Suprapubic skin (tissue), 4 donors: ENCODE results near the gene KCNH1. TPM values are rescaled to one million over a fixed set of nuclear protein-coding genes. Genes with fewer than 3 reads are reported as not detected.

Experiments
- DNase-seq, 2 donors: peaks; one replicate each; pipeline ENCODE4 v3.0.0-alpha.2; 2019; ENCODE audit warnings: low spot score in 2 of 2
- H3K27ac ChIP-seq: fragments of 200-600 bp; sonication (generic); one replicate; pipeline ENCODE4 v1.5.1; 2019
- H3K27me3 ChIP-seq: fragments of 200-600 bp; sonication (generic); one replicate; pipeline ENCODE4 v1.5.1; 2019
- H3K36me3 ChIP-seq: fragments of 200-600 bp; sonication (generic); one replicate; pipeline ENCODE4 v1.5.1; 2019
- H3K4me1 ChIP-seq: fragments of 200-600 bp; sonication (generic); one replicate; pipeline ENCODE4 v1.5.1; 2019
- H3K4me3 ChIP-seq: fragments of 200-600 bp; sonication (generic); one replicate; pipeline ENCODE4 v1.5.1; 2019; ENCODE audit warnings: mild to moderate bottlenecking
- H3K9me3 ChIP-seq: fragments of 200-600 bp; sonication (generic); one replicate; pipeline ENCODE4 v1.5.1; 2019
- EP300 ChIP-seq: sonication (generic); formaldehyde crosslinking; IDR thresholded peaks from one replicate; pipeline ENCODE4 v1.6.1; 2017; ENCODE audit warnings: antibody characterized with exemption
- POLR2A ChIP-seq, 2 donors: fragments of 450-650 bp; IDR thresholded peaks; one replicate each; pipeline ENCODE4 v1.6.1; 2017; ENCODE audit warnings: antibody characterized with exemption in 2 of 2, mild to moderate bottlenecking in 2 of 2, moderate library complexity in 2 of 2
- POLR2AphosphoS5 ChIP-seq, 3 donors: sonication (generic); formaldehyde crosslinking; IDR thresholded peaks; one replicate each; pipeline ENCODE4 v1.6.1; 2017; ENCODE audit warnings: antibody characterized with exemption in 3 of 3
- WGBS: methylation state at CpG from one replicate; pipeline ENCODE4 v1.1.5; 2018; 5-methylcytosine and 5-hydroxymethylcytosine counted together
- total RNA-seq, 4 donors: library from RNA; depleted of rRNA; stranded (reverse); fragments of >200 nt; gene quantifications; one replicate each; pipeline ENCODE4 v1.1.0, GENCODE V29; 2016
- TF ChIP-seq, protein P1 (sequence below), 2 donors: fragments of 200-600 bp in 1 of 2; fragments of 450-650 bp in 1 of 2; sonication (generic) in 1 of 2; IDR thresholded peaks; one replicate each; pipeline ENCODE4 v1.5.1; 2016 to 2019; ENCODE audit warnings: antibody characterized with exemption in 2 of 2, mild to moderate bottlenecking in 1 of 2, moderate library complexity in 1 of 2

KCNH1 gene
- total RNA-seq, 4 donors from 2014 or later = 1.1 TPM; not detected in 3

DNA sequence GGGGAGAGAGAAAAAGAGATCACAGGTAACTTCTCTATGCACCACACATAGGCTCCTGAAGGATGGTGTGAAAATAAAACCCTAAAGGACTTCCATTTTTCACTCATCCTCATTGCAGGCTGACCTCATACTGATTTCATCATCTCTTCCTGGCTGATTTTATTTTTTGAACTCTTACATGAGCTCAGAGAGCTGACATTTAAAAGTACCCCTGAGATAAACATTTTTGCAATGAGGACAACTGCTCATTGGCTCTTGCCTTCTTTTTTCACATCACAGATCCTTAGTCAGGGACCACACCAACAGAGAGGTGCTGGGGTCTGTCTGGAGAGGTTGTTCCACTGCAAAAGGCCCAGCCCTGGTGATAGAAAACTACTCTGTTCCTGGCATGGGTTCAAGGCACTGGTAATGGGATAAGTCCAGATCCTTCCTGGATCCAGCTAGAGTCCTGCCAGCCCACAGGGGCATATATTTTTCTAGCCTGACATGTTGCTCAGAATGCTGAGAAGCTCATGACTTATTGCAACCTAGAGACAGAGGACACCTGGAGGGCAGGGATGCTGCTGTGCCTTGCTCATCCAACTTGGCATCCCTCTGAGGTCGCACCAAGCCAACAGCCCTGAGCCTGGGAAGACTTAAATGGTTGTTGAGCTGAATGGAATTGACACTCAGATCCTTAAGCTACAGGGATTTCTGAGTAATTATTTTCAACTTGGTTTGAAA is 445.3 kb downstream of the KCNH1 start:
- Histone ChIP-seq H3K4me3 (no peak overlapping the region), H3K27me3 (no peaks in the 10 kb centered on the region), H3K4me1 (no peaks in the 10 kb centered on the region), H3K27ac (no peak overlapping the region), H3K36me3 (no peaks in the 10 kb centered on the region), H3K9me3 (no peaks in the 10 kb centered on the region)
- 55% methylated on average over 1 of the region's 1 CpG for WGBS
- no peak for TF ChIP-seq EP300
- TF ChIP-seq, protein P1, sequence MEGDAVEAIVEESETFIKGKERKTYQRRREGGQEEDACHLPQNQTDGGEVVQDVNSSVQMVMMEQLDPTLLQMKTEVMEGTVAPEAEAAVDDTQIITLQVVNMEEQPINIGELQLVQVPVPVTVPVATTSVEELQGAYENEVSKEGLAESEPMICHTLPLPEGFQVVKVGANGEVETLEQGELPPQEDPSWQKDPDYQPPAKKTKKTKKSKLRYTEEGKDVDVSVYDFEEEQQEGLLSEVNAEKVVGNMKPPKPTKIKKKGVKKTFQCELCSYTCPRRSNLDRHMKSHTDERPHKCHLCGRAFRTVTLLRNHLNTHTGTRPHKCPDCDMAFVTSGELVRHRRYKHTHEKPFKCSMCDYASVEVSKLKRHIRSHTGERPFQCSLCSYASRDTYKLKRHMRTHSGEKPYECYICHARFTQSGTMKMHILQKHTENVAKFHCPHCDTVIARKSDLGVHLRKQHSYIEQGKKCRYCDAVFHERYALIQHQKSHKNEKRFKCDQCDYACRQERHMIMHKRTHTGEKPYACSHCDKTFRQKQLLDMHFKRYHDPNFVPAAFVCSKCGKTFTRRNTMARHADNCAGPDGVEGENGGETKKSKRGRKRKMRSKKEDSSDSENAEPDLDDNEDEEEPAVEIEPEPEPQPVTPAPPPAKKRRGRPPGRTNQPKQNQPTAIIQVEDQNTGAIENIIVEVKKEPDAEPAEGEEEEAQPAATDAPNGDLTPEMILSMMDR (IDR thresholded peaks at IDR 0.05) = no peak
- TF ChIP-seq POLR2AphosphoS5 (IDR thresholded peaks at IDR 0.05) = no peak
- no peak for TF ChIP-seq POLR2A (IDR thresholded peaks at IDR 0.05)
- DNase-seq = no peak

DNA sequence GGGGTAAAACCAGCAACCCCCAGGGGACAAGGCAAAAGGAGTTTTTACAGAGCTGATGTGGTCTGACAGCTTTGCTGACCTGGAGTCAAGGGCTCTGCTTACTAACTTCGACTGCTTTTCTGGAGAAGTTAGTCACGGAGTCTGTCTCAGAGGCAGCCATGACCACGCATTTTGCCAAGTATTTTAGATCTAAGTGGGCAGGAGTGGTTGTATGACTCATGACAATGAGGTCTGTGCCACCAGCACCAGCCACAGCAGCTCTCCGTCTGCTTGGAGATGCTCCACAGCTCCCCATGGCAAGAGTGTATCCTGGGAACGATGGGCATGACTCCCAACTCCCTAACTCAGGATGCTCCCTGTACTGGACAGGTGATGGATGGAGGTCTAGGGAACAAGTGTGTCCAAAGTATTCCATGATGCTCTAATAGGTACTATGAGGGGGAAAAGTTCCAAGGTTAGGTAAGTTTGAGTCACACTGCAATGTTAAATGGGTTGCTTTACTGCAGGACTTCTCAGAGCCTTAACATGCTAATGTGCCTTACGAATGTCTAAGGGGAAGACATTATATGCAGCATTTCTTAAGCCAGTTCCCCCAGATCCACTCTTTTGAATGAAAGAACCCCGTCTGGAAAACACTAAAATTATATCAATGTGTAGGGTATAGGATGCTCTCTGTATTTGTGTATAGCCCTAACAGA is 446.2 kb downstream of the KCNH1 start:
- no peak for DNase-seq
- no peaks in the 10 kb centered on the region for H3K27me3 ChIP-seq
- no peak overlapping the region for H3K27ac ChIP-seq
- H3K9me3 ChIP-seq = no peaks in the 10 kb centered on the region
- H3K4me1 ChIP-seq = no peaks in the 10 kb centered on the region
- TF ChIP-seq POLR2A (IDR thresholded peaks at IDR 0.05) (no peak), EP300 (no peak), POLR2AphosphoS5 (IDR thresholded peaks at IDR 0.05) (no peak)
- no peaks in the 10 kb centered on the region for H3K36me3 ChIP-seq
- WGBS = 68% methylated on average over 4 of the region's 7 CpGs
- no peak overlapping the region for H3K4me3 ChIP-seq

DNA sequence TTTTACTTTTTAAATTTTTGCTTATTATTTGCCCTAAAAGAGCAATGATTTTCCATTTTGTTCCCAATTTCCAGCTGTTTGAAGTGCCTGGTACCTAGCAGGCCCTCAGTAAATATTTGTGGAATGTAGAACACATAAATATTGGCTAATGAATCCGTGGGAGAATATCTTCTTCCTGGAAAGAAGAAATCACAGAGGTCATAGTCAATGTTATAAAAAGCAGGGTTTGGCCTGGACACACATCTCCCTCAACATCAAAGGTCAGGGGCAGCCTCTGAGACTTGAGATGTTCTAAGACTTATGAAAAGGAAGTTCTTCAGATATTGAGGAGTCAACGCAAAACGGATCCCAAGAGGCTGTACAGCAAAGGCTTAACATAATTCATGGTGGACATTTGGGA is 447.1 kb downstream of the KCNH1 start:
- no peak overlapping the region for H3K27ac ChIP-seq
- no peak overlapping the region for H3K4me3 ChIP-seq
- H3K4me1 ChIP-seq = no peaks in the 10 kb centered on the region
- H3K27me3 ChIP-seq = no peaks in the 10 kb centered on the region
- H3K36me3 ChIP-seq = no peaks in the 10 kb centered on the region
- WGBS = 62% methylated on average over 3 of the region's 3 CpGs
- no peaks in the 10 kb centered on the region for H3K9me3 ChIP-seq
- no peak for TF ChIP-seq POLR2AphosphoS5 (IDR thresholded peaks at IDR 0.05)
- no peak for TF ChIP-seq POLR2A (IDR thresholded peaks at IDR 0.05)
- TF ChIP-seq EP300 = no peak
- TF ChIP-seq, protein P1 (IDR thresholded peaks at IDR 0.05) = no peak
- DNase-seq = no peak

DNA sequence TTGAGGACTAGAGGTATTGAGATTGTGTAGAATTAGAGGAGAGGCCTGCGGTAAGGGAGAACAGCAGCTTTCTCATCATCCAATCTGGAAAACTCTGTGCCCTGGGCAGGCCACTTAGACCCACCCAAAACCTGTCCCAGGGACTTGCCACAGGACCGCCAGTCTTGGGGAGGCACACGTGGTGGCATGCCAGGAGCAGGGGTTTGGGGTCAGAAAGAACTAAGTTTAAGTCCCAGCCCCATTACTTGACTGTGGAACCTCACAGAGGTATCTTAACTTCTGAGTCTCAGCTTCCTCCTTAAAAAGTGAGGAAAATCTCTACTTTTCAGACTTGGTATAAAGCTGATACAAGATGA is 448.7 kb downstream of the KCNH1 start:
- Histone ChIP-seq H3K9me3 (no peaks in the 10 kb centered on the region), H3K4me3 (no peak overlapping the region), H3K4me1 (no peaks in the 10 kb centered on the region), H3K27me3 (no peaks in the 10 kb centered on the region), H3K36me3 (peaks cover 7% of the 10 kb centered on the region), H3K27ac (no peak overlapping the region)
- no peak for DNase-seq
- TF ChIP-seq, protein P1 (IDR thresholded peaks at IDR 0.05) = no peak
- TF ChIP-seq EP300 = no peak
- TF ChIP-seq POLR2AphosphoS5 (IDR thresholded peaks at IDR 0.05) = no peak
- TF ChIP-seq POLR2A (IDR thresholded peaks at IDR 0.05) = no peak
- 94% methylated on average over 3 of the region's 3 CpGs for WGBS

DNA sequence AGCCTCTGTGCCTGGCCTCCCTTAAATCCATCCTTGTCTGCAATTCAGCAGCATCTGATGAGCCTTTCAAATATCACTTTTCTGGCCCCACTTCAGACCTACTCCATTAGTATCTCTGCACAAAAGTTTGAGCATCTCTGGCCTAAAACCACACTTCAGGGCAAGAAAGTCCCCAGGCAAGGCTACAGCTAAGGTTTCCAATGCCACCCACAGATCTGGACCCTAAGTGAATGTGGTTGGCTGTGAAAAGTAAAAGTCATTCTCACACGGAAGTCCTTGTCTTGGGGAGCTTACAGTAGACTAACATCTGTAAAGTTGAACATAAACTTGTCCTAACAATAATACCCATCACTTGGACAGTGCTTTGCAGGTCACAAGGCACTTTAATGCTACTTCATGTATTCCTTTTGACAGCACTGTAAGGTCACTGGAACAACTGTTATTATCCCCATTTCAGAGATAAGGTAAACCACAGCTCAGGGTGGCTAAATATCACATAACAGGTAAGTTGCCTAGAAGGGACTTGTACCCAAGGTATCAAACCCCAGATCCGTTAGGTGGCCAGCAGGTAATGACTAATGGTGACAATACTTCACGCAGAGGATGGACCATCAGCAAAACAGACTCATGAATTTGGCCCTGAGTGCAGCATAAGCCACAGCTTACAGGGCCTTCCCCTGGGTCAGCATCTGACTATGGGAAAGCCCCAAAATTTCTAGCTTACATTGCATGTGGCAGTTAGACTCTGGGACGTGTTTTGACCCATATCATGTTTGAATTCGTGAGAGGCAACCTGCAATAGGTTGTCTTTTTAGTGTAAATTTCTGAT is 449.3 kb downstream of the KCNH1 start:
- no peaks in the 10 kb centered on the region for H3K4me1 ChIP-seq
- H3K4me3 ChIP-seq = no peak overlapping the region
- TF ChIP-seq EP300 = no peak
- no peak overlapping the region for H3K27ac ChIP-seq
- no peaks in the 10 kb centered on the region for H3K9me3 ChIP-seq
- peaks cover 9% of the 10 kb centered on the region for H3K36me3 ChIP-seq
- WGBS = 80% methylated on average over 5 of the region's 5 CpGs
- H3K27me3 ChIP-seq = no peaks in the 10 kb centered on the region
- DNase-seq = no peak
